Left lung (tissue), 10 donors: ENCODE results near the gene SPTSSB. TPM values are rescaled to one million over a fixed set of nuclear protein-coding genes. Genes with fewer than 3 reads are reported as not detected.

Source experiments
- ATAC-seq: fragments of 200-7000 bp; cut with Tn5 transposase; one replicate; pipeline ENCODE4 v1.9.1; 2020; ENCODE audit warnings: moderate library complexity
- DNase-seq, 4 donors: peaks; one replicate each; pipeline ENCODE4 v3.0.0-alpha.2; 2013 to 2020
- H3K27ac ChIP-seq, 2 donors: fragments of 200-600 bp; sonication (generic) in 1 of 2; one replicate each; pipeline versions ENCODE4 v1.5.0 to v1.8.0; 2020 to 2021
- H3K27me3 ChIP-seq, 2 donors: fragments of 200-600 bp; sonication (generic) in 1 of 2; one replicate each; pipeline versions ENCODE4 v1.5.0 to v1.8.0; 2020 to 2021
- H3K36me3 ChIP-seq, 2 donors: fragments of 200-600 bp; sonication (generic) in 1 of 2; one replicate each; pipeline versions ENCODE4 v1.5.0 to v1.8.0; 2020 to 2021
- H3K4me1 ChIP-seq, 2 donors: fragments of 200-600 bp; one replicate each; pipeline ENCODE4 v1.8.0; 2021
- H3K4me3 ChIP-seq, 2 donors: fragments of 200-600 bp; sonication (generic) in 1 of 2; one replicate each; pipeline versions ENCODE4 v1.5.0 to v1.8.0; 2020 to 2021; ENCODE audit warnings: mild to moderate bottlenecking in 1 of 2
- H3K9me3 ChIP-seq, 2 donors: fragments of 200-600 bp; sonication (generic) in 1 of 2; one replicate each; pipeline versions ENCODE4 v1.5.0 to v1.8.0; 2020 to 2021
- CTCF ChIP-seq, 2 donors: fragments of 200-600 bp; sonication (generic) in 1 of 2; IDR thresholded peaks; one replicate each; pipeline versions ENCODE4 v1.5.0 to v1.8.0; 2021; ENCODE audit warnings: antibody characterized with exemption in 2 of 2
- intact Hi-C, 2 donors: fragments of 100-400 bp; cut with DNase I; formaldehyde crosslinking; loops; one replicate each; pipeline versions ENCODE4 v1.11.2 to v1.14.2; 2022
- polyA plus RNA-seq, 6 donors: library from polyadenylated mRNA; unstranded; fragments of 120-200 nt; gene quantifications; one replicate each; pipeline ENCODE4 v1.2.1, GENCODE V29; 2013; ENCODE audit not compliant: insufficient read length in 6 of 6
- total RNA-seq, 2 donors: library from RNA; stranded (reverse); fragmentation: NEBNext Ultra II Directional; extraction: Animal tissue kit (Norgen Biotek cat#: 25700); gene quantifications; one replicate each; pipeline ENCODE4 v1.2.1, GENCODE V29; 2021
- donor health status: DM: no; HTN: yes; CAD: no.
- donor health status: DM: no; HTN: no; CAD: no.

The SPTSSB gene
- total and polyA plus RNA-seq, 8 donors: 1.7 to 17.7 (median 10.9) TPM; not detected in 2

- intact Hi-C loops: no loop called here
- no peaks in the 10 kb centered on the region for H3K4me1 ChIP-seq
- ATAC-seq (peak; percentile 81), DNase-seq (peak in 1 of 4 donors; percentile 8)
- peaks cover 14 to 72% of the 10 kb centered on the region in 2 donors for H3K27me3 ChIP-seq
- no peak for TF ChIP-seq CTCF (IDR thresholded peaks at IDR 0.05)
- H3K36me3 ChIP-seq: no peaks in the 10 kb centered on the region
- H3K27ac ChIP-seq: no peak overlapping the region
- H3K4me3 ChIP-seq: no peak overlapping the region
- H3K9me3 ChIP-seq: no peaks in the 10 kb centered on the region
Observed at GRCh38 chr3:161355508-161355907, 15.8 kb downstream of the SPTSSB start.

- no peak for DNase-seq
- no peak for ATAC-seq
Observed at GRCh38 chr3:161354554-161354953, 16.8 kb downstream of the SPTSSB start.

GRCh38 chr3:161351330-161351729, 20.0 kb downstream of the SPTSSB start:
- H3K4me3 ChIP-seq: no peak overlapping the region
- ATAC-seq: no peak
- H3K27me3 ChIP-seq: peaks cover 5 to 62% of the 10 kb centered on the region in 2 donors
- no peaks in the 10 kb centered on the region for H3K4me1 ChIP-seq
- no peaks in the 10 kb centered on the region for H3K36me3 ChIP-seq
- intact Hi-C loops: no loop called here
- H3K27ac ChIP-seq: no peak overlapping the region
- no peak for TF ChIP-seq CTCF (IDR thresholded peaks at IDR 0.05)
- no peaks in the 10 kb centered on the region for H3K9me3 ChIP-seq
- DNase-seq: no peak

More at GRCh38 chr3:161354554-161354953, 16.8 kb downstream of the SPTSSB start:
- no peak overlapping the region for H3K27ac ChIP-seq
- TF ChIP-seq CTCF (IDR thresholded peaks at IDR 0.05): no peak
- H3K4me3 ChIP-seq: no peak overlapping the region
- H3K9me3 ChIP-seq: no peaks in the 10 kb centered on the region
- no peaks in the 10 kb centered on the region for H3K4me1 ChIP-seq
- H3K27me3 ChIP-seq: peaks cover 9 to 66% of the 10 kb centered on the region in 2 donors
- no peaks in the 10 kb centered on the region for H3K36me3 ChIP-seq
- intact Hi-C loops: no loop called here

- no peak for TF ChIP-seq CTCF (IDR thresholded peaks at IDR 0.05)
- ATAC-seq (no peak), DNase-seq (no peak)
- Histone ChIP-seq H3K27ac (no peak overlapping the region), H3K9me3 (no peaks in the 10 kb centered on the region), H3K4me1 (no peaks in the 10 kb centered on the region), H3K4me3 (no peak overlapping the region), H3K36me3 (no peaks in the 10 kb centered on the region), H3K27me3 (peaks cover 5 to 62% of the 10 kb centered on the region in 2 donors)
- intact Hi-C loops: no loop called here
Observed at GRCh38 chr3:161350916-161351315, 20.4 kb downstream of the SPTSSB start.

GRCh38 chr3:161349529-161350312, 21.6 kb downstream of the SPTSSB start:
- Histone ChIP-seq H3K27ac (no peak overlapping the region), H3K4me1 (no peaks in the 10 kb centered on the region), H3K4me3 (no peak overlapping the region), H3K36me3 (no peaks in the 10 kb centered on the region), H3K9me3 (no peaks in the 10 kb centered on the region), H3K27me3 (peaks cover 5 to 59% of the 10 kb centered on the region in 2 donors)
- peak; percentile 84 for ATAC-seq
- intact Hi-C loops: no loop called here
- DNase-seq: no peak
- no peak for TF ChIP-seq CTCF (IDR thresholded peaks at IDR 0.05)
